Hematopoietic multipotent progenitor cell treated with erythropoietin and hydrocortisone succinate and interleukin-3 and kit ligand, for 6 days (in vitro differentiated cells): ENCODE measurements around the gene CLDN10.

ENCODE experiments used
- DNase-seq: peaks from one replicate; pipeline ENCODE4 v3.0.0-alpha.2; 2015

Gene CLDN10

GRCh38 chr13:95603887-95604555 lies 51.5 kb downstream of the CLDN10 start:
- no peak for DNase-seq

GRCh38 chr13:95604556-95604915 lies 52.0 kb downstream of the CLDN10 start:
- DNase-seq: no peak

- no peak for DNase-seq
Measured at GRCh38 chr13:95605448-95606125, 53.1 kb downstream of the CLDN10 start.

GRCh38 chr13:95607366-95607765 lies 54.8 kb downstream of the CLDN10 start:
- peak; percentile 10 for DNase-seq

- no peak for DNase-seq
Measured at GRCh38 chr13:95608640-95609323, 56.3 kb downstream of the CLDN10 start.

GRCh38 chr13:95614641-95615245 lies 62.2 kb downstream of the CLDN10 start:
- no peak for DNase-seq

- no peak for DNase-seq
Measured at GRCh38 chr13:95615539-95615938, 63.0 kb downstream of the CLDN10 start.

- DNase-seq: no peak
Measured at GRCh38 chr13:95620030-95620824, 67.7 kb downstream of the CLDN10 start.

- no peak for DNase-seq
Measured at GRCh38 chr13:95620825-95621498, 68.4 kb downstream of the CLDN10 start.

GRCh38 chr13:95623141-95623540 lies 70.6 kb downstream of the CLDN10 start:
- no peak for DNase-seq

GRCh38 chr13:95624020-95624419 lies 71.5 kb downstream of the CLDN10 start:
- peak; percentile 82 for DNase-seq

GRCh38 chr13:95626768-95627167 lies 74.2 kb downstream of the CLDN10 start:
- DNase-seq: no peak

- no peak for DNase-seq
Measured at GRCh38 chr13:95627590-95627989, 75.1 kb downstream of the CLDN10 start.

GRCh38 chr13:95628488-95628887 lies 76.0 kb downstream of the CLDN10 start:
- DNase-seq: no peak

- no peak for DNase-seq
Measured at GRCh38 chr13:95629071-95629470, 76.6 kb downstream of the CLDN10 start.
